ENCODE data around the gene GARIN1A.

Gene GARIN1A

GRCh38 chr7:128707752-128708151 lies 35.7 kb downstream of the GARIN1A start:
- no peaks in the 10 kb centered on the region for H3K27me3 ChIP-seq (ENCODE audit: insufficient read depth, low read length, poor library complexity, severe bottlenecking)
- no peaks in the 10 kb centered on the region for H3K36me3 ChIP-seq (ENCODE audit: insufficient read depth, low read length)
- no peaks in the 10 kb centered on the region for H3K79me2 ChIP-seq (ENCODE audit: insufficient read depth, low read length)
- H3K4me3 ChIP-seq (ENCODE audit: low read length, poor library complexity, severe bottlenecking): no peak overlapping the region
- no peak for TF ChIP-seq EZH2phosphoT487 (IDR thresholded peaks at IDR 0.05; ENCODE audit: borderline replicate concordance)
- no peak for TF ChIP-seq CTCF (conservative IDR thresholded peaks at IDR 0.05; ENCODE audit: low read length)
- no peaks in the 10 kb centered on the region for H4K20me1 ChIP-seq (ENCODE audit: insufficient read depth, low read length, poor library complexity, severe bottlenecking)
- H3K9me3 ChIP-seq (ENCODE audit: insufficient read depth, low read depth, low read length): no peaks in the 10 kb centered on the region
- no peaks in the 10 kb centered on the region for H3K4me1 ChIP-seq (ENCODE audit: insufficient read depth, low read length, poor library complexity, severe bottlenecking)
- no peaks in the 10 kb centered on the region for H3K9me2 ChIP-seq (replicated peaks; ENCODE audit: low read depth, low read length)
- H3F3A ChIP-seq (ENCODE audit: low read depth): no peaks in the 10 kb centered on the region
- H2AFZ ChIP-seq (ENCODE audit: low read length): no peak overlapping the region
- no peak overlapping the region for H3K9ac ChIP-seq (ENCODE audit: low read depth, low read length, poor library complexity, severe bottlenecking)
- H3K4me2 ChIP-seq (ENCODE audit: low read depth, low read length, poor library complexity, severe bottlenecking): no peak overlapping the region

DNA sequence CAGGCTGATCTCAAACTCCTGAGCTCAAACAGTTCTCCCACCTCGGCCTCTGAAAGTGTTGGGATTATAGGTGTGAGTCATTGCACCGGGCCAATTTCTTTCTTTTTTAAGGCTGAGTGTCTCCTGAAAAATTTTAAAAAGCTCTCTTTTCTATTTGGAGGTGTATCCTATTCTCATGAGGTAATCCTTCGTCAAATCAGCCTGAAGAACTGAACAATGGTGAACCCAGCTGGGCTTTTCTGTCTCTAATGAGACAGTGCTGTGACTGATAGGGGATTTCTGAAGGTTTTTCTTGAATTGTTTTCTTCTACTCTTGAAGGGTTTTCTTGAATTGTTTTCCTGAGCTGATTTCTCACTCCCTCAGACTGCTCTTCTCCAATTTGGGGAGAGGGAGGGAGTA lies 36.1 kb downstream of the GARIN1A start:
- no peak overlapping the region for H3K4me2 ChIP-seq (ENCODE audit: low read depth, low read length, poor library complexity, severe bottlenecking)
- no peaks in the 10 kb centered on the region for H3K79me2 ChIP-seq (ENCODE audit: insufficient read depth, low read length)
- no peaks in the 10 kb centered on the region for H3K9me3 ChIP-seq (ENCODE audit: insufficient read depth, low read depth, low read length)
- H3K9ac ChIP-seq (ENCODE audit: low read depth, low read length, poor library complexity, severe bottlenecking): no peak overlapping the region
- no peaks in the 10 kb centered on the region for H3K36me3 ChIP-seq (ENCODE audit: insufficient read depth, low read length)
- no peaks in the 10 kb centered on the region for H3K4me1 ChIP-seq (ENCODE audit: insufficient read depth, low read length, poor library complexity, severe bottlenecking)
- no peaks in the 10 kb centered on the region for H3K27me3 ChIP-seq (ENCODE audit: insufficient read depth, low read length, poor library complexity, severe bottlenecking)
- TF ChIP-seq EZH2phosphoT487 (IDR thresholded peaks at IDR 0.05; ENCODE audit: borderline replicate concordance) (no peak), CTCF (conservative IDR thresholded peaks at IDR 0.05; ENCODE audit: low read length) (no peak)
- H3K9me2 ChIP-seq (replicated peaks; ENCODE audit: low read depth, low read length): no peaks in the 10 kb centered on the region
- H4K20me1 ChIP-seq (ENCODE audit: insufficient read depth, low read length, poor library complexity, severe bottlenecking): no peaks in the 10 kb centered on the region
- H3K4me3 ChIP-seq (ENCODE audit: low read length, poor library complexity, severe bottlenecking): no peak overlapping the region
- no peaks in the 10 kb centered on the region for H3F3A ChIP-seq (ENCODE audit: low read depth)
- no peak overlapping the region for H2AFZ ChIP-seq (ENCODE audit: low read length)

GRCh38 chr7:128708824-128709223 lies 36.7 kb downstream of the GARIN1A start:
- Histone ChIP-seq H3K36me3 (ENCODE audit: insufficient read depth, low read length) (no peaks in the 10 kb centered on the region), H3K4me2 (ENCODE audit: low read depth, low read length, poor library complexity, severe bottlenecking) (no peak overlapping the region), H3K4me1 (ENCODE audit: insufficient read depth, low read length, poor library complexity, severe bottlenecking) (no peaks in the 10 kb centered on the region), H3K9me3 (ENCODE audit: insufficient read depth, low read depth, low read length) (no peaks in the 10 kb centered on the region), H3K79me2 (ENCODE audit: insufficient read depth, low read length) (no peaks in the 10 kb centered on the region), H4K20me1 (ENCODE audit: insufficient read depth, low read length, poor library complexity, severe bottlenecking) (no peaks in the 10 kb centered on the region), H2AFZ (ENCODE audit: low read length) (no peak overlapping the region), H3K9ac (ENCODE audit: low read depth, low read length, poor library complexity, severe bottlenecking) (no peak overlapping the region), H3F3A (ENCODE audit: low read depth) (no peaks in the 10 kb centered on the region), H3K27me3 (ENCODE audit: insufficient read depth, low read length, poor library complexity, severe bottlenecking) (no peaks in the 10 kb centered on the region), H3K4me3 (ENCODE audit: low read length, poor library complexity, severe bottlenecking) (no peak overlapping the region), H3K9me2 (replicated peaks; ENCODE audit: low read depth, low read length) (no peaks in the 10 kb centered on the region)
- TF ChIP-seq CTCF (conservative IDR thresholded peaks at IDR 0.05; ENCODE audit: low read length) (no peak), EZH2phosphoT487 (IDR thresholded peaks at IDR 0.05; ENCODE audit: borderline replicate concordance) (no peak)
